MM.1S (cell line): ENCODE measurements around the gene CCDC134.

ENCODE experiments used
- EZH2phosphoT487 ChIP-seq: fragments of 300-600 bp; sonication (generic); IDR thresholded peaks from 2 replicates; pipeline ENCODE4 v1.6.1; 2018; ENCODE audit warnings: antibody characterized with exemption, low read length
- TF ChIP-seq, protein P1 (sequence below): fragments of 300-600 bp; sonication (generic); IDR thresholded peaks from 2 replicates; pipeline ENCODE4 v1.5.1; 2016; ENCODE audit warnings: antibody characterized with exemption, low read length, mixed read lengths

DNA sequence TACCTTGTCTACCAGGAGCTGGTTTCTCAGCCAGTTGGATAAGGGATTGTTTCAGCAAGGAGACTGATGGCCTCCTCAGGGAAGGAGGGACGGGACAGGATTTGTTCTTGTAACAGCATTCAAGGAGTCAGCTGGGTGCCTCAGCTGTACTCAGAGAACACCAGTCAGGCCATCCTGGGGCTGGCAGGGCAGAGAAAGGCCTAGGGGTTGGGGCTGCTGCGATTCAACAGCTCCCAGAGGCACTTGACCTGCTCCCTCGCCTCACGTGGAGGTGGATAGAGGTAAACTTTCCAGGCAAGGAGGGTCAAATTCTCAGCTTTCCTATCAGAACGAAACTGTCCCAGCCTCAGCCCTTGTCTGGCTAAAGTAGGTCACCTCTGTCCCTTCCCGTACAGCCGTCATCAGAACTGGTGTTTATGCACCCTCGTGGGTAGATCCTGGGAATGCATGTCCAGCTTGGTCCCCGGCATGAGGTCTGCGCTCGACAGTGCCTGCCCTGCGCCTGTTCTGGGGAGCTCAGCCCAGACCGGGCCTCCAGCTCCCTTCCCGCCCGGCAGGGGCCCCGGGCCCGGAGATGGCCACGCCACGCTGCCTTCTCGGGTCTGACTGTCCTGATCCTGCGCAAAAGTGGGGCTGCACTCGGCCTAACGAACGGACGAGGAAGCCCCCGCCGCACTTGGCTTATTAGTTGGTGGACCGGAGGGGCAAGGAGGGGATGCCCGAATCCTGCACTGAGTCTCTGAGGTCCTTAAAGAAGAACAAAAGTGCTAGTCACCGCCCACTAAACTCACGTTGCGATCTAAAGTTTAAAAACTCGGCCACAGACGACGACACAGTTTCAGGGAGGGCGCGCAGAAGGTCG, 762 bp upstream of the CCDC134 start:
- TF ChIP-seq, protein P1, sequence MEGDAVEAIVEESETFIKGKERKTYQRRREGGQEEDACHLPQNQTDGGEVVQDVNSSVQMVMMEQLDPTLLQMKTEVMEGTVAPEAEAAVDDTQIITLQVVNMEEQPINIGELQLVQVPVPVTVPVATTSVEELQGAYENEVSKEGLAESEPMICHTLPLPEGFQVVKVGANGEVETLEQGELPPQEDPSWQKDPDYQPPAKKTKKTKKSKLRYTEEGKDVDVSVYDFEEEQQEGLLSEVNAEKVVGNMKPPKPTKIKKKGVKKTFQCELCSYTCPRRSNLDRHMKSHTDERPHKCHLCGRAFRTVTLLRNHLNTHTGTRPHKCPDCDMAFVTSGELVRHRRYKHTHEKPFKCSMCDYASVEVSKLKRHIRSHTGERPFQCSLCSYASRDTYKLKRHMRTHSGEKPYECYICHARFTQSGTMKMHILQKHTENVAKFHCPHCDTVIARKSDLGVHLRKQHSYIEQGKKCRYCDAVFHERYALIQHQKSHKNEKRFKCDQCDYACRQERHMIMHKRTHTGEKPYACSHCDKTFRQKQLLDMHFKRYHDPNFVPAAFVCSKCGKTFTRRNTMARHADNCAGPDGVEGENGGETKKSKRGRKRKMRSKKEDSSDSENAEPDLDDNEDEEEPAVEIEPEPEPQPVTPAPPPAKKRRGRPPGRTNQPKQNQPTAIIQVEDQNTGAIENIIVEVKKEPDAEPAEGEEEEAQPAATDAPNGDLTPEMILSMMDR, result no peak; the same call in 1 of the 2 replicates
- no peak for TF ChIP-seq EZH2phosphoT487
